GM10847 (cell line): ENCODE results near the gene OR2M2.

Experiments used
- POLR2A ChIP-seq: IDR thresholded peaks from 2 replicates; pipeline ENCODE4 v1.6.1; 2011; ENCODE audit not compliant: insufficient read length; ENCODE audit errors: extremely low read depth

The OR2M2 gene

GRCh38 chr1:248215880-248216279 lies 41.3 kb downstream of the OR2M2 start:
- no peak for TF ChIP-seq POLR2A

GRCh38 chr1:248225537-248225936 lies 50.9 kb downstream of the OR2M2 start:
- TF ChIP-seq POLR2A, result no peak

GRCh38 chr1:248229360-248229908 lies 54.8 kb downstream of the OR2M2 start:
- TF ChIP-seq POLR2A, result no peak
